HL-60 (cell line): Measurements from ENCODE around the gene SMYD1. TPM values are rescaled to one million over a fixed set of nuclear protein-coding genes. Genes with fewer than 3 reads are reported as not detected.

Source experiments
- DNase-seq, 2 experiments: peaks; one replicate each; pipeline ENCODE4 v3.0.0-alpha.2; 2010 to 2020; ENCODE audit warnings: low read depth in 1 of 2, low spot score in 1 of 2
- H3K27ac ChIP-seq: fragments of 250-450 bp; sonication (Bioruptor Pico); replicated peaks from 2 replicates; pipeline ENCODE4 v1.5.1; 2020; ENCODE audit warnings: mild to moderate bottlenecking, moderate library complexity
- H3K27me3 ChIP-seq: fragments of 250-450 bp; sonication (Bioruptor Pico); 2 replicates; pipeline ENCODE4 v1.5.1; 2021; ENCODE audit warnings: mild to moderate bottlenecking, moderate library complexity; ENCODE audit not compliant: insufficient read depth, poor library complexity, severe bottlenecking
- H3K4me3 ChIP-seq: replicated peaks from 2 replicates; pipeline ENCODE4 v1.5.1; 2011; ENCODE audit warnings: mild to moderate bottlenecking, control low read depth, low read length; ENCODE audit not compliant: insufficient read depth
- CTCF ChIP-seq: IDR thresholded peaks from one replicate; pipeline ENCODE4 v1.5.1; 2011; ENCODE audit warnings: low read length, control low read depth, inconsistent platforms; ENCODE audit not compliant: insufficient read depth
- GABPA ChIP-seq: IDR thresholded peaks from 2 replicates; pipeline ENCODE4 v1.6.1; 2012; ENCODE audit warnings: low read depth
- POLR2AphosphoS5 ChIP-seq: IDR thresholded peaks from 2 replicates; pipeline ENCODE4 v1.6.1; 2012; ENCODE audit warnings: low read depth
- REST ChIP-seq: IDR thresholded peaks from 2 replicates; pipeline ENCODE4 v1.6.1; 2012; ENCODE audit warnings: low read depth; ENCODE audit not compliant: insufficient replicate concordance
- SPI1 ChIP-seq: IDR thresholded peaks from 2 replicates; pipeline ENCODE4 v1.6.1; 2012; ENCODE audit warnings: low read depth, mild to moderate bottlenecking, borderline replicate concordance
- microRNA-seq: library from miRNA; unstranded; fragments of <30 nt; microRNA quantifications from one replicate; pipeline ENCODE4, GENCODE V29; 2018

The SMYD1 gene

GRCh38 chr2:88161446-88162244, 94.0 kb downstream of the SMYD1 start:
- DNase-seq, result no peak
- TF ChIP-seq SPI1, result no peak
- no peak for TF ChIP-seq POLR2AphosphoS5
- no peak for TF ChIP-seq CTCF
- no peak for TF ChIP-seq GABPA
- TF ChIP-seq REST, result no peak
- Histone ChIP-seq H3K27ac (no peak overlapping the region), H3K4me3 (no peak overlapping the region), H3K27me3 (no peaks in the 10 kb centered on the region)

Small RNA genes within 50 kb of the gene (microRNA-seq; reads per million reads assigned to microRNA genes)
- gene MIR4780, result not detected
